Central memory CD8-positive, alpha-beta T cell (primary cell): Measurements from ENCODE around the gene MCU.

Experiments used
- ATAC-seq: fragments of 150-1000 bp; cut with Tn5 transposase; replicated peaks from 2 replicates; pipeline ENCODE4 v1.10.0; 2022; ENCODE audit warnings: mild to moderate bottlenecking, moderate FRiP score, moderate number of reproducible peaks; ENCODE audit not compliant: poor library complexity, severe bottlenecking; ENCODE audit errors: extremely low read depth
- DNase-seq, 2 donors: peaks; one replicate each; pipeline ENCODE4 v3.0.0; 2021; ENCODE audit warnings: low spot score in 2 of 2
- H3K27ac Mint-ChIP-seq: one replicate; pipeline ENCODE4 v1.8.0; 2022; ENCODE audit warnings: low read depth, mild to moderate bottlenecking, moderate library complexity, mixed read lengths
- H3K27me3 Mint-ChIP-seq: one replicate; pipeline ENCODE4 v1.8.0; 2022; ENCODE audit warnings: mixed read lengths
- H3K36me3 Mint-ChIP-seq: one replicate; pipeline ENCODE4 v1.8.0; 2022; ENCODE audit warnings: mild to moderate bottlenecking, moderate library complexity, mixed read lengths; ENCODE audit not compliant: insufficient read depth
- H3K4me1 Mint-ChIP-seq: one replicate; pipeline ENCODE4 v1.8.0; 2022; ENCODE audit warnings: mixed read lengths
- H3K4me3 Mint-ChIP-seq: one replicate; pipeline ENCODE4 v1.8.0; 2022; ENCODE audit warnings: mild to moderate bottlenecking, moderate library complexity, mixed read lengths
- H3K9me3 Mint-ChIP-seq: one replicate; pipeline ENCODE4 v1.8.0; 2022; ENCODE audit warnings: mixed read lengths

The MCU gene

GRCh38 chr10:72855790-72856189 is 163.8 kb downstream of the MCU start:
- H3K36me3 Mint-ChIP-seq = peaks cover 2% of the 10 kb centered on the region
- H3K4me1 Mint-ChIP-seq = no peaks in the 10 kb centered on the region
- H3K4me3 Mint-ChIP-seq = no peak overlapping the region
- DNase-seq (no peak), ATAC-seq (no peak)
- no peaks in the 10 kb centered on the region for H3K9me3 Mint-ChIP-seq
- H3K27ac Mint-ChIP-seq = no peak overlapping the region
- H3K27me3 Mint-ChIP-seq = no peaks in the 10 kb centered on the region

- Mint-ChIP-seq H3K27me3 (no peaks in the 10 kb centered on the region), H3K4me1 (no peaks in the 10 kb centered on the region), H3K9me3 (no peaks in the 10 kb centered on the region), H3K27ac (no peak overlapping the region), H3K4me3 (no peak overlapping the region), H3K36me3 (peaks cover 3% of the 10 kb centered on the region)
- no peak for ATAC-seq
- DNase-seq = no peak
Measured at GRCh38 chr10:72858067-72858466, 166.1 kb downstream of the MCU start.

- H3K36me3 Mint-ChIP-seq = peaks cover 5% of the 10 kb centered on the region
- H3K4me3 Mint-ChIP-seq = no peak overlapping the region
- DNase-seq (no peak), ATAC-seq (no peak)
- H3K27ac Mint-ChIP-seq = no peak overlapping the region
- H3K4me1 Mint-ChIP-seq = no peaks in the 10 kb centered on the region
- no peaks in the 10 kb centered on the region for H3K27me3 Mint-ChIP-seq
- H3K9me3 Mint-ChIP-seq = no peaks in the 10 kb centered on the region
Measured at GRCh38 chr10:72862957-72863356, 171.0 kb downstream of the MCU start.

- H3K27me3 Mint-ChIP-seq = no peaks in the 10 kb centered on the region
- no peaks in the 10 kb centered on the region for H3K4me1 Mint-ChIP-seq
- H3K9me3 Mint-ChIP-seq = no peaks in the 10 kb centered on the region
- no peak overlapping the region for H3K27ac Mint-ChIP-seq
- H3K36me3 Mint-ChIP-seq = peaks cover 6% of the 10 kb centered on the region
- ATAC-seq (no peak), DNase-seq (no peak)
- no peak overlapping the region for H3K4me3 Mint-ChIP-seq
Measured at GRCh38 chr10:72875250-72876055, 183.5 kb downstream of the MCU start.

- DNase-seq (no peak), ATAC-seq (no peak)
- H3K36me3 Mint-ChIP-seq = peaks cover 7% of the 10 kb centered on the region
- no peak overlapping the region for H3K4me3 Mint-ChIP-seq
- H3K4me1 Mint-ChIP-seq = no peaks in the 10 kb centered on the region
- H3K27ac Mint-ChIP-seq = no peak overlapping the region
- H3K9me3 Mint-ChIP-seq = no peaks in the 10 kb centered on the region
- H3K27me3 Mint-ChIP-seq = no peaks in the 10 kb centered on the region
Measured at GRCh38 chr10:72879245-72879644, 187.3 kb downstream of the MCU start.

GRCh38 chr10:72881291-72881690 is 189.3 kb downstream of the MCU start:
- Mint-ChIP-seq H3K9me3 (no peaks in the 10 kb centered on the region), H3K27me3 (no peaks in the 10 kb centered on the region), H3K36me3 (peaks cover 7% of the 10 kb centered on the region), H3K27ac (no peak overlapping the region), H3K4me1 (no peaks in the 10 kb centered on the region), H3K4me3 (no peak overlapping the region)
- ATAC-seq (no peak), DNase-seq (no peak)

GRCh38 chr10:72883861-72884260 is 191.9 kb downstream of the MCU start:
- H3K27ac Mint-ChIP-seq = no peak overlapping the region
- DNase-seq = no peak
- no peak overlapping the region for H3K4me3 Mint-ChIP-seq
- no peaks in the 10 kb centered on the region for H3K9me3 Mint-ChIP-seq
- no peak for ATAC-seq
- no peaks in the 10 kb centered on the region for H3K27me3 Mint-ChIP-seq
- H3K36me3 Mint-ChIP-seq = peaks cover 4% of the 10 kb centered on the region
- peaks cover 5% of the 10 kb centered on the region for H3K4me1 Mint-ChIP-seq

- H3K9me3 Mint-ChIP-seq = no peaks in the 10 kb centered on the region
- peaks cover 3% of the 10 kb centered on the region for H3K36me3 Mint-ChIP-seq
- H3K27me3 Mint-ChIP-seq = no peaks in the 10 kb centered on the region
- DNase-seq = no peak
- peaks cover 5% of the 10 kb centered on the region for H3K4me1 Mint-ChIP-seq
- H3K27ac Mint-ChIP-seq = no peak overlapping the region
- no peak overlapping the region for H3K4me3 Mint-ChIP-seq
- no peak for ATAC-seq
Measured at GRCh38 chr10:72885953-72886352, 194.0 kb downstream of the MCU start.

GRCh38 chr10:72886621-72887020 is 194.7 kb downstream of the MCU start:
- peaks cover 5% of the 10 kb centered on the region for H3K4me1 Mint-ChIP-seq

GRCh38 chr10:72887043-72887442 is 195.1 kb downstream of the MCU start:
- H3K9me3 Mint-ChIP-seq = no peaks in the 10 kb centered on the region
- no peak for ATAC-seq
- DNase-seq = no peak

More at GRCh38 chr10:72886621-72887020, 194.7 kb downstream of the MCU start:
- no peaks in the 10 kb centered on the region for H3K9me3 Mint-ChIP-seq
- DNase-seq = no peak
- H3K27me3 Mint-ChIP-seq = no peaks in the 10 kb centered on the region
- no peak overlapping the region for H3K4me3 Mint-ChIP-seq
- peaks cover 3% of the 10 kb centered on the region for H3K36me3 Mint-ChIP-seq
- H3K27ac Mint-ChIP-seq = no peak overlapping the region
- no peak for ATAC-seq

GRCh38 chr10:72888151-72888638 is 196.3 kb downstream of the MCU start:
- Mint-ChIP-seq H3K4me3 (no peak overlapping the region), H3K36me3 (no peaks in the 10 kb centered on the region), H3K27ac (no peak overlapping the region), H3K4me1 (peaks cover 5% of the 10 kb centered on the region), H3K27me3 (no peaks in the 10 kb centered on the region), H3K9me3 (no peaks in the 10 kb centered on the region)
- no peak for DNase-seq
- ATAC-seq = no peak

More at GRCh38 chr10:72887043-72887442, 195.1 kb downstream of the MCU start:
- Mint-ChIP-seq H3K27me3 (no peaks in the 10 kb centered on the region), H3K4me1 (peaks cover 5% of the 10 kb centered on the region), H3K36me3 (peaks cover 3% of the 10 kb centered on the region), H3K4me3 (no peak overlapping the region), H3K27ac (no peak overlapping the region)

GRCh38 chr10:72889391-72889831 is 197.5 kb downstream of the MCU start:
- H3K4me3 Mint-ChIP-seq = no peak overlapping the region
- H3K27ac Mint-ChIP-seq = no peak overlapping the region
- peaks cover 4% of the 10 kb centered on the region for H3K27me3 Mint-ChIP-seq
- H3K4me1 Mint-ChIP-seq = peaks cover 5% of the 10 kb centered on the region
- H3K36me3 Mint-ChIP-seq = peaks cover under 1% of the 10 kb centered on the region
- no peak for DNase-seq
- H3K9me3 Mint-ChIP-seq = no peaks in the 10 kb centered on the region
- ATAC-seq = no peak

- Mint-ChIP-seq H3K27ac (no peak overlapping the region), H3K4me1 (peaks cover 5% of the 10 kb centered on the region), H3K9me3 (no peaks in the 10 kb centered on the region), H3K27me3 (peaks cover 10% of the 10 kb centered on the region), H3K36me3 (peaks cover 2% of the 10 kb centered on the region), H3K4me3 (no peak overlapping the region)
- ATAC-seq (no peak), DNase-seq (no peak)
Measured at GRCh38 chr10:72890086-72890485, 198.1 kb downstream of the MCU start.
